GM19025 (cell line): ENCODE data around the gene ANKZF1.

Experiments
- ATAC-seq: cut with Tn5 transposase; IDR thresholded peaks from one replicate; pipeline ENCODE4 v1.9.1; 2021; ENCODE audit warnings: mild to moderate bottlenecking, low read depth, moderate library complexity; ENCODE audit not compliant: unreplicated experiment

ANKZF1 gene

GRCh38 chr2:219207134-219207883, 22.3 kb upstream of the ANKZF1 start:
- no peak for ATAC-seq

GRCh38 chr2:219207884-219208740, 21.5 kb upstream of the ANKZF1 start:
- ATAC-seq = no peak

GRCh38 chr2:219209236-219210195, 20.1 kb upstream of the ANKZF1 start:
- ATAC-seq = no peak

GRCh38 chr2:219210196-219210885, 19.3 kb upstream of the ANKZF1 start:
- ATAC-seq = no peak

- no peak for ATAC-seq
These were observed 18.7 kb upstream of the ANKZF1 start for GRCh38 chr2:219210886-219211362.

GRCh38 chr2:219213026-219213415, 16.6 kb upstream of the ANKZF1 start:
- ATAC-seq = no peak

GRCh38 chr2:219213486-219214071, 16.0 kb upstream of the ANKZF1 start:
- no peak for ATAC-seq

GRCh38 chr2:219214141-219214540, 15.5 kb upstream of the ANKZF1 start:
- no peak for ATAC-seq

- ATAC-seq = no peak
These were observed 14.8 kb upstream of the ANKZF1 start for GRCh38 chr2:219214786-219215185.

- no peak for ATAC-seq
These were observed 13.6 kb upstream of the ANKZF1 start for GRCh38 chr2:219215871-219216534.

- ATAC-seq = no peak
These were observed 13.1 kb upstream of the ANKZF1 start for GRCh38 chr2:219216535-219216915.

GRCh38 chr2:219218217-219218731, 11.3 kb upstream of the ANKZF1 start:
- ATAC-seq = peak; percentile 9

- ATAC-seq = peak; percentile 74
These were observed 10.6 kb upstream of the ANKZF1 start, which contains the start of gene ABCB6 for GRCh38 chr2:219218732-219219701. Gene ABCB6, minus strand, starts transcription at chr2:219218958. Its CDS starts 285 bp downstream, at chr2:219218673.

GRCh38 chr2:219219784-219220532, 9.6 kb upstream of the ANKZF1 start:
- no peak for ATAC-seq

- no peak for ATAC-seq
These were observed 8.8 kb upstream of the ANKZF1 start for GRCh38 chr2:219220652-219221402.

- ATAC-seq = no peak
These were observed 7.6 kb upstream of the ANKZF1 start for GRCh38 chr2:219221957-219222518.
